Spleen (tissue), 11 donors: ENCODE measurements around the gene GREB1. TPM values are rescaled to one million over a fixed set of nuclear protein-coding genes. Genes with fewer than 3 reads are reported as not detected.

Experiments used
- DNase-seq: peaks from one replicate; pipeline ENCODE4 v3.0.0-alpha.2; 2020
- H3K27ac ChIP-seq, 8 donors: fragments of 200-600 bp; sonication (generic) in 7 of 8; 1 replicate in 4 of 8; 2 replicates in 4 of 8; pipeline versions ENCODE4 v1.5.0 to v1.8.0; 2016 to 2021; ENCODE audit warnings: inconsistent platforms in 4 of 8, mild to moderate bottlenecking in 4 of 8, moderate library complexity in 1 of 8
- H3K27me3 ChIP-seq, 7 donors: fragments of 200-600 bp; sonication (generic) in 6 of 7; replicated peaks in 1 of 7; 1 replicate in 4 of 7; 2 replicates in 3 of 7; pipeline versions ENCODE4 v1.5.0 to v1.8.0; 2016 to 2021; ENCODE audit warnings: inconsistent platforms in 3 of 7, mild to moderate bottlenecking in 1 of 7
- H3K36me3 ChIP-seq, 6 donors: fragments of 200-600 bp; sonication (generic) in 5 of 6; 1 replicate in 4 of 6; 2 replicates in 2 of 6; pipeline versions ENCODE4 v1.5.0 to v1.8.0; 2016 to 2021; ENCODE audit warnings: inconsistent platforms in 2 of 6
- H3K4me1 ChIP-seq, 6 donors: fragments of 200-600 bp; sonication (generic) in 5 of 6; 1 replicate in 3 of 6; 2 replicates in 3 of 6; pipeline versions ENCODE4 v1.5.0 to v1.8.0; 2016 to 2021; ENCODE audit warnings: inconsistent platforms in 3 of 6
- H3K4me3 ChIP-seq, 8 donors: fragments of 200-600 bp; sonication (generic) in 7 of 8; 1 replicate in 4 of 8; 2 replicates in 4 of 8; pipeline versions ENCODE4 v1.5.0 to v1.8.0; 2016 to 2021; ENCODE audit warnings: inconsistent platforms in 4 of 8, mild to moderate bottlenecking in 4 of 8, moderate library complexity in 2 of 8
- H3K9me3 ChIP-seq, 8 donors: fragments of 200-600 bp; sonication (generic) in 7 of 8; 1 replicate in 4 of 8; 2 replicates in 4 of 8; pipeline versions ENCODE4 v1.5.0 to v1.8.0; 2016 to 2021; ENCODE audit warnings: inconsistent platforms in 4 of 8
- POLR2A ChIP-seq, 3 donors: fragments of 450-650 bp; IDR thresholded peaks; one replicate each; pipeline ENCODE4 v1.5.1; 2017; ENCODE audit warnings: antibody characterized with exemption in 3 of 3, mild to moderate bottlenecking in 1 of 3
- POLR2AphosphoS5 ChIP-seq, 3 donors: sonication (generic); formaldehyde crosslinking; IDR thresholded peaks; one replicate each; pipeline ENCODE4 v1.5.1; 2017; ENCODE audit warnings: antibody characterized with exemption in 3 of 3
- whole genome bisulfite sequencing, 5 donors: extraction: QIAGEN DNeasy Blood & Tissue Kit in 3 of 5; methylation state at CpG; one replicate each; pipeline versions ENCODE4 v1.1.5 to v1.1.7; 2013 to 2018; 5-methylcytosine and 5-hydroxymethylcytosine counted together
- intact Hi-C: fragments of 100-400 bp; cut with DNase I; formaldehyde crosslinking; loops from one replicate; pipeline ENCODE4 v1.15.0; 2023; ENCODE audit warnings: low total_unique reads
- polyA plus RNA-seq, 3 donors: library from polyadenylated mRNA; stranded (reverse); fragments of 200-250 nt; gene quantifications; one replicate each; pipeline ENCODE4 v1.2.1, GENCODE V29; 2013
- total RNA-seq, 7 donors: library from RNA; depleted of rRNA in 3 of 7; stranded (reverse); fragments of >200 nt in 3 of 7; fragmentation: NEBNext Ultra II Directional in 4 of 7; extraction: Animal tissue kit (Norgen Biotek cat#: 25700) in 4 of 7; gene quantifications; one replicate each; pipeline versions ENCODE4 v1.1.0 to v1.2.1, GENCODE V29; 2016 to 2021
- TF ChIP-seq, protein P1 (sequence below), 11 experiments: fragments of 200-600 bp in 7 of 11; fragments of 450-650 bp in 4 of 11; sonication (generic) in 4 of 11; IDR thresholded peaks in 8 of 11; conservative IDR thresholded peaks in 3 of 11; 1 replicate in 7 of 11; 2 replicates in 4 of 11; pipeline versions ENCODE4 v1.4.0 to v1.8.0; 2016 to 2021; ENCODE audit warnings: antibody characterized with exemption in 11 of 11, inconsistent platforms in 4 of 11, mild to moderate bottlenecking in 1 of 11
- donor health status: healthy with polysubstance abuse.
- donor health status: DM: no; HTN: no; CAD: no; lungs with moderate emphysema.
- donor health status: DM: no; HTN: no; CAD: no.
- donor health status: Bipolar disorder and iron deficiency.
- donor health status: healthy.
- donor health status: DM: no; HTN: no; CAD: no.
- donor health status: DM: yes; HTN: yes; CAD: no.

Gene GREB1
- total and polyA plus RNA-seq, 10 donors = 0.06 to 1.6 (median 0.51) TPM; not detected in 1

DNA sequence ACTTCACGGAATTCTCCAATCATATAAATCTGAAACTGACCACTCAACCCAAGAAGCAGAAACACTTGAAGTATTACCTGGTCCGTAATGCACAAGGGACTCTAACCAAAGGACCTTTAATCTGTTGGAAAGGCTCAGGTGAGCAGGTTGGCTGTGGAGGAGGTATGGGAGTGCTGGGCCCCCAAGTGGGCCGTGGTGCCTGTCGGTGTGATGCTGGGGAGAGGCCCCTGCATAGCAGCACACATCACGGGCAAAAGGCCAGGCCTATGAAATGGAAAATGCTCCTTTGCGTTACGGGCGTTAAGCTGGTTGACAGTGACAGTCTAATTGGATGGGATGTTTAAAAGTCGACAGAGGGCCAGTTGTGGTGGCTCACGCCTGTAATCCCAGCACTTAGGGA lies 42.6 kb downstream of the GREB1 start:
- Histone ChIP-seq H3K4me1 (no peaks in the 10 kb centered on the region), H3K9me3 (no peaks in the 10 kb centered on the region), H3K4me3 (no peak overlapping the region), H3K36me3 (no peaks in the 10 kb centered on the region), H3K27me3 (peaks cover 0 to 3% (median 0%) of the 10 kb centered on the region in 7 donors), H3K27ac (no peak overlapping the region)
- no peak for TF ChIP-seq POLR2AphosphoS5 (IDR thresholded peaks at IDR 0.05)
- TF ChIP-seq, protein P1, sequence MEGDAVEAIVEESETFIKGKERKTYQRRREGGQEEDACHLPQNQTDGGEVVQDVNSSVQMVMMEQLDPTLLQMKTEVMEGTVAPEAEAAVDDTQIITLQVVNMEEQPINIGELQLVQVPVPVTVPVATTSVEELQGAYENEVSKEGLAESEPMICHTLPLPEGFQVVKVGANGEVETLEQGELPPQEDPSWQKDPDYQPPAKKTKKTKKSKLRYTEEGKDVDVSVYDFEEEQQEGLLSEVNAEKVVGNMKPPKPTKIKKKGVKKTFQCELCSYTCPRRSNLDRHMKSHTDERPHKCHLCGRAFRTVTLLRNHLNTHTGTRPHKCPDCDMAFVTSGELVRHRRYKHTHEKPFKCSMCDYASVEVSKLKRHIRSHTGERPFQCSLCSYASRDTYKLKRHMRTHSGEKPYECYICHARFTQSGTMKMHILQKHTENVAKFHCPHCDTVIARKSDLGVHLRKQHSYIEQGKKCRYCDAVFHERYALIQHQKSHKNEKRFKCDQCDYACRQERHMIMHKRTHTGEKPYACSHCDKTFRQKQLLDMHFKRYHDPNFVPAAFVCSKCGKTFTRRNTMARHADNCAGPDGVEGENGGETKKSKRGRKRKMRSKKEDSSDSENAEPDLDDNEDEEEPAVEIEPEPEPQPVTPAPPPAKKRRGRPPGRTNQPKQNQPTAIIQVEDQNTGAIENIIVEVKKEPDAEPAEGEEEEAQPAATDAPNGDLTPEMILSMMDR (IDR thresholded peaks at IDR 0.05 in 8 of 11, conservative IDR thresholded peaks at IDR 0.05 in 3 of 11) = no peak
- TF ChIP-seq POLR2A (IDR thresholded peaks at IDR 0.05) = no peak
- DNase-seq = peak; percentile 34
- WGBS, 5 donors = 93 to 97% (median 94%) methylated on average over 10 of the region's 10 CpGs
- intact Hi-C loops = no loop called here

DNA sequence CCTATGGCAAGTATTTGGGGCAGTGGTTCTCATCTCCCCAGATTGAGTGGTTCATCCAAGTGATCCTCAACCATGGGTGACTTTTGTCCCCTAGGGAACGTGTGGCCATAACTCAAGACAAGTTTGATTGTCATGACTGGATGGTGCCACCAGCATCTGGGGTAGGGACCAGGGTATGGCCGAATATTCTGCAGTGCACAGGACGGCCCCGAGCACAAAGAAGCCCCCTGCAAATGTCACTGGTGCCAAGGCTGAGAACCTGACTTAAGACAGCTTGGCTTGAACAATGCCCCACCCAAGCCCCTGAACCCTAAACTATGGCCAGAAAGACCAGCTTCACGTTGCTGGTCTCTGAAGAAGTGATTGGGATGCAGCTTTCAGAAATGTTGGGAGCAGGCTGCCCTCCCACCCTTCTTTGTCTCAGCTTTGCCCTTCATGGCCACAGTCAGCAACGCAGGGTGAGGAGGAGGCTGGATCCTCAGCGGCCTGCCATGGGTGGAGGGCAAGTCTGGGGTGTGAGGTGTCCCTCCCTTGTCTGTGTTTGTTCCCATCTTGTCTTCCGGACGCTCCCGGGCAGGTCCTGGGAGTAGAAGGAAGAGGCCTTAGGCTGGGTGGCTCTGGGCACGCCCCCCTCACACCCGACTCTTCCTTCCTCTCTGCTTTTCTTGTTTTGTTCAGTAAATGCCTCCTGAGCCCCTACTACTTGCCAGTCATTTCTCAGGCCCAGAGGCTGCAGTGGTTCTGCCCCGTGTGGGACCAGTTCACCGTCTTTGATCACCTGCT lies 43.4 kb downstream of the GREB1 start:
- Histone ChIP-seq H3K4me1 (no peaks in the 10 kb centered on the region), H3K27me3 (peaks cover 0 to 8% (median 0%) of the 10 kb centered on the region in 7 donors), H3K27ac (no peak overlapping the region), H3K9me3 (no peaks in the 10 kb centered on the region), H3K36me3 (no peaks in the 10 kb centered on the region), H3K4me3 (no peak overlapping the region)
- WGBS, 5 donors = 56 to 73% (median 64%) methylated on average over 14 of the region's 14 CpGs
- DNase-seq = peak; percentile 45
- TF ChIP-seq POLR2AphosphoS5 (IDR thresholded peaks at IDR 0.05) (no peak), POLR2A (IDR thresholded peaks at IDR 0.05) (no peak)
- TF ChIP-seq, protein P1 (IDR thresholded peaks at IDR 0.05 in 8 of 11, conservative IDR thresholded peaks at IDR 0.05 in 3 of 11) = no peak
- intact Hi-C loops = no loop called here

DNA sequence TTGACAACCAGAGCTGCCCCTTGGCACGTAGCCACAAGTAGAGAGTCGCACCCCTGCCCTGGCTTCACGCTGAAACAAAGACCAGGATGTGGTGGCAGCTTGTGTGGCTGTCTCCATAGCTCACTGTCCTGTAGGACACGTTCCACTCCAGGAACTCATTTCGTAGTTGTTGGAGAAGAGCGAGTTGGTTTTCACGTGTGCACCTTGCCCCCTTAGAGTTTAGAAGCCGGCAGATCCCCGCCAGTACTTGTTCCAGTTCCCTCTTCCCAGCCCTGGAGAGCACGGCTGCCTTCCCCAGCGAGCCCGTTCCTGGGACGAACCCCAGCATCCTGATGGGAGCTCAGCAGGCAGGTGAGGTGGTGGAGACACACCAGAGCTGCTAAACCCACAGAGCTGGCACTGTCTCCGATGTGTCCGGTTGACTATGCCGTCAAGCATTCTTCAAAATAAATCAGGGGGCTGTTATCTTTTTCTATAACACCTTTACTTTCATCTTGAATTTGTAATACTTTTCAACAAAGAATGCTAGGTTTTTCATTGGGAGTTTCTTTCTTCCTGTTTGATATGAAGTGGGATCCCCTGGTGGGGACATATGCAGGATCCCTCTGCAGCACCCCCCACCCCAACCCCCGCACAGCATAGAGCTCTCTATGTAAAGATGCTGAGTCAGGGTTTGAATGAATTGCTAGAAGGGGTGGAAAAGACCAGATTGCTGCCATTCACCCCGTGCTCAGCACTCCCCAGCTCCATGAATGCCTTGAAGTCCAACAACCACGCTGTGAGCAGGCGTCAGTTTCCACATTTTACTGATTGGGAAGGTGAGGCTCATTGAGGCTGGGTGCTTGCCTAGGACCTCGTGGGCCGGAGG lies 44.5 kb downstream of the GREB1 start:
- H3K9me3 ChIP-seq = no peaks in the 10 kb centered on the region
- no peaks in the 10 kb centered on the region for H3K36me3 ChIP-seq
- peak; percentile 59 for DNase-seq
- 80 to 88% (median 82%) methylated on average over 19 to 22 of the region's 22 CpGs for WGBS, 5 donors
- H3K27me3 ChIP-seq = peaks cover 0 to 18% (median 0%) of the 10 kb centered on the region in 7 donors
- TF ChIP-seq, protein P1 (IDR thresholded peaks at IDR 0.05 in 8 of 11, conservative IDR thresholded peaks at IDR 0.05 in 3 of 11) = no peak
- TF ChIP-seq POLR2AphosphoS5 (IDR thresholded peaks at IDR 0.05) = no peak
- TF ChIP-seq POLR2A (IDR thresholded peaks at IDR 0.05) = no peak
- intact Hi-C loops = no loop called here
- no peak overlapping the region for H3K4me3 ChIP-seq
- no peaks in the 10 kb centered on the region for H3K4me1 ChIP-seq
- no peak overlapping the region for H3K27ac ChIP-seq
